ENCODE measurements around the gene GOLGA1.

GRCh38 chr9:124928116-124928515, 12.8 kb downstream of the GOLGA1 start:
- no peak for TF ChIP-seq CTCF (IDR thresholded peaks at IDR 0.05; ENCODE audit: insufficient read depth, low read depth, low read length)
- TF ChIP-seq EZH2 (IDR thresholded peaks at IDR 0.05; ENCODE audit: insufficient read depth, low read length): no peak
